ENCODE measurements around the gene GPR155.

DNA sequence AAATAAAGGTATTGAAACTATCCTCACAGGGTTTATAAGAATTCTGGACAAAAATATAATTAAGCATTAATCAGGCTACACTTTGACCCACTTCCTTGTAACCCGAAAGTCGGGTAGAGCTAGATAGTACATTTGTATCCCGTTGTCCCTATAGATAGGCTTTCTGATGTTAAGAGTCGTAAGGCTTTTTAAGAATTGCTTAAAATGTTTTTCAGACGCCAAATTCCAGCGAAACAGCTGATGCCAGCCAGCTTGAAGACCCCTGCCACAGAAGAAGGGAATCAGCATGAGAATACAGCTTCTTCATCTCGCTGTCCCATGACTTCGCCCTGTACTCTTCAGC lies 962 bp upstream of the GPR155 start:
- TF ChIP-seq, protein P1, sequence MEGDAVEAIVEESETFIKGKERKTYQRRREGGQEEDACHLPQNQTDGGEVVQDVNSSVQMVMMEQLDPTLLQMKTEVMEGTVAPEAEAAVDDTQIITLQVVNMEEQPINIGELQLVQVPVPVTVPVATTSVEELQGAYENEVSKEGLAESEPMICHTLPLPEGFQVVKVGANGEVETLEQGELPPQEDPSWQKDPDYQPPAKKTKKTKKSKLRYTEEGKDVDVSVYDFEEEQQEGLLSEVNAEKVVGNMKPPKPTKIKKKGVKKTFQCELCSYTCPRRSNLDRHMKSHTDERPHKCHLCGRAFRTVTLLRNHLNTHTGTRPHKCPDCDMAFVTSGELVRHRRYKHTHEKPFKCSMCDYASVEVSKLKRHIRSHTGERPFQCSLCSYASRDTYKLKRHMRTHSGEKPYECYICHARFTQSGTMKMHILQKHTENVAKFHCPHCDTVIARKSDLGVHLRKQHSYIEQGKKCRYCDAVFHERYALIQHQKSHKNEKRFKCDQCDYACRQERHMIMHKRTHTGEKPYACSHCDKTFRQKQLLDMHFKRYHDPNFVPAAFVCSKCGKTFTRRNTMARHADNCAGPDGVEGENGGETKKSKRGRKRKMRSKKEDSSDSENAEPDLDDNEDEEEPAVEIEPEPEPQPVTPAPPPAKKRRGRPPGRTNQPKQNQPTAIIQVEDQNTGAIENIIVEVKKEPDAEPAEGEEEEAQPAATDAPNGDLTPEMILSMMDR (optimal IDR thresholded peaks at IDR 0.05 in 1 of 3, IDR thresholded peaks at IDR 0.05 in 1 of 3, conservative IDR thresholded peaks at IDR 0.05 in 1 of 3; ENCODE audit: extremely low read depth in 1 of 3, insufficient read depth in 2 of 3, low read length in 3 of 3) = no peak
- no peak for TF ChIP-seq EZH2 (IDR thresholded peaks at IDR 0.05; ENCODE audit: low read length)

Measured in keratinocyte (primary cell).